Measurements from ENCODE around the gene ABHD12. TPM values are rescaled to one million over a fixed set of nuclear protein-coding genes. Genes with fewer than 3 reads are reported as not detected.

ABHD12 gene
- total RNA-seq, 1 donor from 2014 or later: 32.9 TPM

DNA sequence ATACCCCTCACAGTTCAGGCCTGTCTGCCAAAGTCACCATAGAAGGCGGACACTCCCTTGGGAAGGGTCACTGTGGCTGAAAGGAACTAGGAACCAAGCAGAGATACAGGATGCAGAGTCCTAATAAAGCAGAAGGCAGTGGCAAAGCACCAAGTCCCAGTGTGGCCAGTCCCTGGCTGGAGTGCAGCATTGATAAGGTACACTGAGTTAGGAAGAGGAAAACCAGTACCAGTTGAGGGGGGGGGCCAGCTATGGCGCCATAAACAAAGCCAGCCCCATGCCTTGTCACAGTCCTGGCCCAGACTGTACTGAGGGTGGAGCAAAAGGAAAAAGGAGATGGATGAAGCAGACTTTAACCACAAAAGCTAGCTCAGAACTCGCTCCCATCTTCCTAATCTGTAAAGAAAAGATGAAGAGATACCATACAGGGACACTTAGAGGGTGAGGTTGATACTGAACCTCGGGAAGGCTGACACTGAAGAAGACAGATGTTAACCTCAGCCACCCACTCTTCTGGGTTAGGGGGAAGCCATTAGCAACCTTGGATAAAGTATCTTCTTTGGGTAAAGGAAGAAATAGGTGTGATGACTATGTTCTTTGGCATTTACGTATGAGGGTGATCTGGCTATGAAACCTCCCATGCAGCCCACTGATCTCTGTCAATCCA, 7.8 kb downstream of the ABHD12 start:
- intact Hi-C loops (cut with micrococcal nuclease): loop anchor here (5.0 kb wide), 1 partner anchor 49 kb away; no protein-coding TSS in a partner anchor

DNA sequence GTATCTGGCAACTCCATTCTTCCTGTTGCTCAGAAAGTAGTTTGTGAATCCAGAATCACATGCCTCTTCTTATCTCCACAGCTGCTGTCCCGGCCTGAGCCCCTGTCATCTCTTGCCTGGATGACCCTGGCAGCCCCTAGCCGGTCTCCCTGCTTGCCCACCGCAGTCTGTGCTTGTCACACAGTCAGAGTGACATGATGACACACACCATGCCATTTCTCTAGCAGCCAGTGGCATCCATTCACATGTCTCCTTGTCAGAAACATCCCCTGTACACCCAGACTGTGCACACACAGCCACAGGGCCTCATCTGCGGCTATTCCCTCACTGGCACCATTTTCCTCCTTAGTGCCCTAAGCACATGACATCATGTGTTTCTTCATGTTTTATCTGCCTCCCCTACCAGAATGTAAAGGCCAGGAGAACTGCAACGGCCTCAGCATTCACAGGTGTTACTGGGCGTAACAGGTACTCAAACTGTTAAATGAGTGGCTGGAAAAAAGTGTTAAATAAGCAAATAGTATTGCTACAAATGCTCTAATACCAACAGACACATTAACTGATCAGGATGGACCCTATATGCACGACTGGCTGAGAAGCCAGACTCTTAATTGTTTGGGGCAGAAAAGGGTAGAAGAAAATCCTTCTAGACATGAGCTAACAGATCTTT, 9.6 kb downstream of the ABHD12 start:
- intact Hi-C loops (cut with micrococcal nuclease): loop anchor here (5.0 kb wide), 1 partner anchor 51 kb away; no protein-coding TSS in a partner anchor

DNA sequence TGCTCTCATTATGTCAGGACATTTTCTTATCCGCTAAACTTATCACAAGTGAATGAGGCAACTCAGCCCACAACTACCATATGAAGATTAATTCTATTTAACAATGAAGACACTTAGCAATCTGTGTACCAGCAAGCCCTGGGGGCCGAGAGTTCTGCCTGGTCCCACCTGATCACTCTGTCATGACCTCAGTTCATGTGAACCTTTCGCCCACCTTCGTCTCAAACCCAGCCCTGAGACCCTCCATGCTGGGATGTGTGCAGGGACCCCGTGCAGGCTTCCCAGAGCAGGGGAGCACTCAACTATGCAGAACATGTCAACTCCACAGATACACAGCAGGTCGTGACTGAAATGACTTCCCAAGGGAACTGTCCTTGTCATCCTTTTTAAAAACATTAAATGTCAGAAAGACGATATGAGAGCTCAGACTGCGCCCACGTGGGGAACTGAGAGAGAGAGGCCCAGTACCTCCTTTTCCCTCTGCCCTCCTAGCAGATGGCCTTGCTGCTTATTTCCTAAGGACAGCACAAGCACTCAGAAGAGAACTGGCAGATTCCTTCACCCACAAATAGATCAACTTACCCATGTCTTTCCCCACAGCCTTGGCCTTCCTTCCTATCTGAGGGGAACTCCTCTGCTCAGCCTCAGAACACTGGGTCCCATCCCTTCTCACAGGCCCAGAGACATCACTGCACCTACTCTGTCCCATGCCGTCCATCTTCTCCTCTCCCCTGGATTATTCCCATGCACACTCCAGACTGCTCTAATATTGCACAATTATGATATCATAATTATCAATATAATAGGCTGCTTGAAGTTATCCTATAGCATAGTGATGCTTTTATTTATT, 11.5 kb downstream of the ABHD12 start:
- intact Hi-C loops (cut with micrococcal nuclease): no loop called here

DNA sequence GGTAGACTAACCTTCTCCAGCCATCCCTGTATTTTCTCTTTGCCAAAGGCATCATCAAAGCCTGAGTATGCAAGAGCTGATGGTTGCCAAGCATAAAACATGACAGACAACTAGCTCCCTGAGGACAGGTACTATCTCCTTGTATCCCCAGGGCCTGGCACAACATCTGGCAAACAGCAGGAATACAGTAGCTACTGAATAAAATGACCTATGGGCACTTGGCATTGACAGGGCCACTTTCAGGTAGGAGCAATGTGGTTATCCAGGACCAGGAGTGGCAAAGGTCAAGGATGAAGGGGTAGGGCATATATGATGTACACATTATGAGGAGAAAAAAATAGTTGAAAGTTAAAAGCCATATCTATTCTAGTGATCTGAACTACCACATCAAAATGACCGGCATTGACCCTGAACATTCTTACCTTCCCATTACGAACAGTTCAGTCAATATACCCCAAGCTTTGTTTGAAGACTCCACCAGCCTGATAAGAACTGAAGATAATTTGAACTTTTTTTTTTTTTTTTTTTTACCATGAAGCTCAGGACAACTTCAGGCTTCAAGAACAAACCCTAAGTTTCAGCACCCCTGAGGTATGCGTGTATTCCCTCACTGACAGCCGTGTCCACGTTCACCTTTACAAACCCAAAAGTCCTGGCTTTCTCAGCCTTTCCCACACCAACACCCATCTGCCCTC, 12.3 kb downstream of the ABHD12 start:
- intact Hi-C loops (cut with micrococcal nuclease): no loop called here

DNA sequence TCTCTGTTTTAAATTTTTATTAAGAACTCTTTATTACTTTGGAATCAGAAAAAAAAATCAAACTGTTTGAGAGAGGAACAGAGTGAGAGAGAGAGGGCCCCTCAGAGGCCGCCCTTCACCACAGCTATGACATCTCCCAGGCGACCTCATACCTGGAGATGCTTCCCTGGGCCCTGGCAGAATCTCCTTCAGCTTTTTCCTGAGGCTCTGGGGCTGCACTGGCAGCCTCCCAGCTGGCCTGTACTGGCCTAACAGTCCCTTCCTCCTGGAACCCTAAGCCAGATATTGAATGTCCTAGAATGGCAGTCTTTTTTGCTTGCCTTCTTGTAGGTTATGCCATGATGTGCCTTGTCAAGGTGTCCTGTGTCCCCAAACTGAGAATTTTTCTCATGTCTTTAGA, 13.7 kb downstream of the ABHD12 start:
- intact Hi-C loops (cut with micrococcal nuclease): no loop called here

DNA sequence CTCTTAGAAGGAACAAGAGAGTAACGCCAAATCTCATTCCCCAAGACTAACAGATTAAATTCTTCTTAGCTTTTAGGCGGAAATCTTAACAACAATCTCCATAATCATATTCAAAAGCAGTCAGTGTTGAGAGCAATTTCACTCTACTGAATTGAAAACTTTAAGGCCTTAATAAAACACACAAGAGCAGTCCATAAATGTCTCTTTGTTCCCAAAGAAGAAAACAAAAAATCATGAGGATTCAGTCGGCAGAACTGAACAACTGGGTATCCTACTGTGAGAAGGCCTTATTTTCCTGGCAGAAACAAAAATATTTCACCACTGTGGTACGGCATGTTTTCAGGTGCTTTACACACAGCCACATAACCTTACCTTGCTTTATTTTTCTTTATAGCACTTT, 14.4 kb downstream of the ABHD12 start:
- intact Hi-C loops (cut with micrococcal nuclease): no loop called here

DNA sequence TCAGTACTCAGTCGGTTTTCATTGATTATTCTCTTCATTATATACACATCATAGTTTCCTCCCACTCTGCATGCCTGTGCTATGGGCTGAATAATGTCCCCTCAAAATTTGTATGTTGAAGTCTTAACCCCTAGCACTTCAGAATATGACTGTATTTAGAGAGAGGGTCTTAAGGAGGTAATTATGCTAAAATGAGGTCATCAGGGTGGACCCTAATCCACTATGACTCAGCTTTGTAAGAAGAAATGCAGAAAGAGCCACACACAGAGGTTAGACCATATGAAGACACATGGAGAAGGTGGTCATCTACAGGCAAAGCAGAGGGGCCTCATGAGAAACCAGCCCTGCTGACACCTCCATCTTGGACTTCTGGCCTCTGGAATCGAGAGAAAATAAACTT, 15.8 kb downstream of the ABHD12 start:
- intact Hi-C loops (cut with micrococcal nuclease): no loop called here

DNA sequence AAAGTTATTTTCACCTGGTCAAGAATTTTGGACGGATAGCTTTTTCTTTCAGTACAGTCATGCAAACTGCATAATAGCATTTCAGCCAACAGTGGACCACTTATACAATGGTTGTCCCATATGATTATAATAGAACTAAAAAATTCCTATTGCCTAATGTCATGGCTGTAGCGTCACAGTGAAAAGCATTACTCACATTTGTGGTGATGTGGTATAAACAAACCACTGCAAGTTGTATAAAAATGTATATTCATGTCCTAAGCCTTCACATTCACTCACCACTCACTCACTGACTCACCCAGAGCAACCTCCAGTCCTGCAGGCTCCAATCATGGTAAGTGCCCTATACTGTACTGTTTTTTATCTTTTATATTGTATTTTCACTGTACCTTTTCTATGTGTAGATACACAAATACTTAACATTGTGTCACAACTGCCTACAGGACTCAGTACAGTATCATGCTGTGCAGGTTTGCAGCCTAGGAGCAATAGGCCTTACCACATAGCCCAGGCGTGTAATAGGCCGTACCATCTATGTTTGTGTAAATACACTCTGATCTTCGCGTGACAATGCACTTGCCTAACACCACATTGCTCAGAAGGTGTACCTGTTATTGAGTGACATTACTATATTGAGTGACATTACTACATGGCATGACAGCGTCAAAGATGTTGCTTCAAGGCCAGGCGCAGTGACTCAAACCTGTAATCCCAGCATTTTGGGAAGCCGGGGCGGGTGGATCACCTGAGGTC, 17.9 kb downstream of the ABHD12 start:
- intact Hi-C loops (cut with micrococcal nuclease): no loop called here

DNA sequence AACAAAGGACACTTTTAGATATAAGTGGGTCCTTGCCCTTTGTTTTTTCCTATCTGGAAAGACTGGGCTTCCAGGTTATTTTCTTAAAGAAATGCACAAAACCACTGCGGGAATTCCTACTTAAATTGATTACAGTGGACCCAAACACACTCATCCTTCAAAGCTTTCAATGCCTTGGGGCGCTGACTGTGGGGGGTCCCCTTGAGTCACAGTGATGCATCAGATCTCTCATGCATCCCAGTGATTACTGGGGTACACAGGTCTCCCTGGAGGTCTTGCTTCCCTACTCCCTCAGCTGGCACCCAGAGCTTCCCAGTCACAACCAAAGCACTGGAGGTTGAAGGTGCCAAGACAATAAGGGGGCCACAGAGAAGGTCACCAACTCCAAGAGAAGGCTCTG, 20.7 kb downstream of the ABHD12 start:
- intact Hi-C loops (cut with micrococcal nuclease): no loop called here

DNA sequence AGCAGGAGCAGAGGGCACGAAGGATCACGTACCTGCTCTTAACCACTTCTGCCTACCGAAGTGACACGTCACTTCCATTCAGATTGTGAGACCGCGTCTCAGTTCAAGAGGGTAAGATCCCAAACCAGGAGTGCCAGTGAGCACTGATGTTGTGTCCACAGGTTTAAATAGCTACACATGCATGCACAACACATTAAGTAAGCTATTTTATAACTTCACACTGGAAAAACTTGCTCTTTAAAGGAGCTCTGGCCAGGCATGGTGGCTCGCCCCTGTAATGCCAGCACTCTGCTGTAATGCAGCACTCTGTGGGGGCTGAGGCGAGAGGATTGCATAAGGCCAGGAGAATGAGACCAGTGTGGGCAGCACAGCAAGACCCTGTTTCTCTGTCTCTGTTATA, 21.1 kb downstream of the ABHD12 start:
- intact Hi-C loops (cut with micrococcal nuclease): no loop called here

DNA sequence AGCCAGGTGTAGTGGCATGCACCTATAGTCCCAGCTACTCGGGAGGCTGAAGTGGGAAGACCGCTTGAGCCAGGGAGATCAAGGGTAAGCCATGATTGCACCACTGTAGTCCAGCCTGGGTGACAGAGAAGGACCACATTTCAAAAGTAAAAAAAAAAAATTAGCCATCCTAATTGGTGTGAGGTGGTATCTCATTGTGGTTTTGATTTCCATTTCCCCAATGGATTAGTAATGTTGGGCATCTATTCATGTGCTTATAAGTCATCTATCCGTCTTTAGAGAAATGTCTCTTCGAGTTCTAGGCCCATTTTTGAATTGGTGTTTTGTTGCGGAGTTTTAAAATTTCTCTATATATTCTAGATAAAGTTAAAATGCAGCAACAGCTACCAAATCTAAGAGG, 21.7 kb downstream of the ABHD12 start:
- intact Hi-C loops (cut with micrococcal nuclease): no loop called here

DNA sequence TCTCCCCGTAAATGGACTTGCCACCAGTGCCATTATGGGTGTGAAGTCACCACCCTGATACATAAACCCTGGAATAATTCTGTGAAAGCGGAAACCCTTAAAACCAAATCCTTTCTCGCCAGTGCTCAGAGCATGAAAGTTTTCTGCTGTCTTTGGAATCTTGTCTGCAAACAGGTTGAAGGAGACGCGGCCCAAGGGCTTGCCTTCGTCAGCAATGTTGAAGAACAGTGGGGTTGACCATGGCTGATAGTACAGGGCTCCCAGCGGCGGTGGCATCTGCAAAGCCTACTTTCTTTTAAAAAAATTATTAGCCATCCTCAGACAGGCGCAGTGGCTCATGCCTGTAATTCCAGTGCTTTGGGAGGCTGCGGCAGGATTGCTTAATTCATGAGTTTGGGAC, 22.1 kb downstream of the ABHD12 start:
- intact Hi-C loops (cut with micrococcal nuclease): no loop called here

DNA sequence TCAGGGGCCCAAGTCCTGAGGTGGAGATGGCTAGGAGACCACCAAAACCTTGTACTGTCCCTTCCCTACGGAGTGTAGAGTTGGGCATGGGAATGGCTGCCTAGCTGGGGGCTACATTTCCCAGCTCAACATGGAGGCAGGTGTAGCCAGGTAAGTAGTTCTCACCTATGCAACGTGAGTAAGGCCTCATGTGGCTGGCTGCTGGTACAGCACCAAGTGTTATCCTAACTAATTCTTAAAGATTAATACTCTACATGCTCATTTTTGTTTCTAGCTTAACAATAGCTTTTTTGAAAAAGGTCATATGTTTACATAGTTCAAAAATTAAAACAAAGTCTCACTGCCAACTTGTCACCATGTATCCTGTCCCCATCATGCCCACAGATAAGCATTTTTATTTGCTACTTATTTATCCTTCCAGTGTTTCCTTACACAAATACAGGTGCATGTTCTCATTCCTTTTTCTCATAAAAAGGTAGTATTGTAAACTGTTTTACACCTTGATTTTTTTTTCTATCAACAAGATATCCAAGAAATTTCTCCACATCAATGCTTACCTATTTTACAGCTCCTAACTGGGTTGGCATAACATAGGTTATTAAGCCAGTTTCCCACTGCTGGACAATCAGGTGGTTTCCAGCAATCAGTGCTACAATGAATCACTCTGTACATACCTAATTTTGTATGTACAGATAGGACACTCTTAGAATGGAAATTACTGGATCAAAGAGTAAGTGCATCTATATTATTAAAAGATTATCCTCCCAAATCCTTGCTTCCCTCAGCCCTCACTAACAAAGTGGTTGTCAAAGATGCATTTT, 25.5 kb downstream of the ABHD12 start:
- intact Hi-C loops (cut with micrococcal nuclease): no loop called here

DNA sequence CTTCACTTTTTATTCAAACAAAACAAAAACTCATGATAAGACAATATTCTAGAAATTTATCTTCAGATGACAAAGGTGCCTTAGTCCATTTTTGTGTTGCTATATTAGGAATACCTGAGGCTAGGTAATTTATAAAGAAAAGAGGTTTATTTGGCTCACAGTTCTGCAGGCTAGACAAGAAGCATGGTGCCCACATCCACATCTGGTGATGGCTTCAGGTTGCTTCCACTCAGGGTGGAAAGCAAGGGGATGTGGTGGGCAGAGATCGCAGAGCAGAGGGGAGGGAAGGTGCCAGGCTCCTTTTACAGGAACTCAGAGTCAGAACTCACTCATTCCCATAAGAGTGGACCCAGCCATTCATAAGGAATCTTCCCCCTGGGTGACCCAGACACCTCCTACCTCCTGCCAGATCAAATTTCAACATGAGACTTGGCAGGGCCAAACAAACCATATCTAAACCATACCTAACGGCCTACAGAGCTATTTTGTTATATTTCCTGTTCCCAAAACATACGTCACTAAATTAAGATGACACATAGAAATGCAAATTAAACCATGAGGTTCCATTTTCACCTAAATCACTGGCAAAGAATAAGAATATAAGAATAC, 26.4 kb downstream of the ABHD12 start:
- intact Hi-C loops (cut with micrococcal nuclease): no loop called here

DNA sequence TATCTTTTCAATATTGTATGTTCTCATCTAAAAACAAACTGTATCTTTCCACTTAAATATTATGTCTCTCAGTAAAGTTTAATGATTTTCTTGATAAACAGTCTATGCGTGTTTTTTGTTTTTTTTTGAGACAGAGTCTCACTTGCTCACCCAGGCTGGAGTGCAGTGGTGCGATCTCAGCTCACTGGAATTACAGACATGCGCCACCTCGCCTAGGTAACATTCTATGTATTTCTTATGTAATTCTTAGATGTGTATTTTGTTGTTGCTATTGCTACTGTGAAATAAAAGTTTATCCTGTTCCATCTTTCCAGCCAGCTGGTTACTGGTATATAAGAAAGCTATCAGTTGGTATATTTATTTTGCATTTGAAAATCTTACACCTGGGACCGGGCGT, 29.4 kb downstream of the ABHD12 start:
- intact Hi-C loops (cut with micrococcal nuclease): no loop called here

DNA sequence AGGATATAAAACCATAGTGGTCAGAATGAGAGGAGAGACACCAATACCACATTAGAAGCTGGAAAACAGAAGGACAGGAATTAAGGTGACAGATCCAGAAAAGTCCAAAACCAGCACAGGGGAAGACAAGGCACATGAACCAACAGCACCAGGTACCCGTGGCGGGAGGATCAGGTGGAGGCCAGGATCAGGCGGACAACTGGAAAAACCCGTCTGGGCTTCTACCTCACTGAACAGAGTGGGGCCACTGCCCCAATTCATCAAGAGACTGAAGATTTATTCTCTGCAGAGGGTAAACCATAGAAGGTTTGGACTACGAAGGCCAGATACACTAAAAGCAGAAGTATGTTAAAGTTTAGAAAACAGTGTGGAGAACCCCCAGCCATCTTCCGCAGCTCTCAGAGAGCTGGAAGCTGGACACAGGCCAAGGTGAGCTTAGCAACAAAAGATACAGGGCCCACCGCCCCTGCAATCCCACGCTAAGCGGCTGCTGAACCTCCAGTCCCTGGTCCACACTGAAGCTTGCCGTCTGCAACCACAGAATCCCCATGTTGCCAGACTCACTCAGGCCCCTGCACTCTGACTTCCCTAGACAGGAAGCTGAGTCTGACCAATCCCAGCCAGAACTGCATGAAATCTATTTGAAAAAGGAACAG, 29.9 kb downstream of the ABHD12 start:
- intact Hi-C loops (cut with micrococcal nuclease): no loop called here

DNA sequence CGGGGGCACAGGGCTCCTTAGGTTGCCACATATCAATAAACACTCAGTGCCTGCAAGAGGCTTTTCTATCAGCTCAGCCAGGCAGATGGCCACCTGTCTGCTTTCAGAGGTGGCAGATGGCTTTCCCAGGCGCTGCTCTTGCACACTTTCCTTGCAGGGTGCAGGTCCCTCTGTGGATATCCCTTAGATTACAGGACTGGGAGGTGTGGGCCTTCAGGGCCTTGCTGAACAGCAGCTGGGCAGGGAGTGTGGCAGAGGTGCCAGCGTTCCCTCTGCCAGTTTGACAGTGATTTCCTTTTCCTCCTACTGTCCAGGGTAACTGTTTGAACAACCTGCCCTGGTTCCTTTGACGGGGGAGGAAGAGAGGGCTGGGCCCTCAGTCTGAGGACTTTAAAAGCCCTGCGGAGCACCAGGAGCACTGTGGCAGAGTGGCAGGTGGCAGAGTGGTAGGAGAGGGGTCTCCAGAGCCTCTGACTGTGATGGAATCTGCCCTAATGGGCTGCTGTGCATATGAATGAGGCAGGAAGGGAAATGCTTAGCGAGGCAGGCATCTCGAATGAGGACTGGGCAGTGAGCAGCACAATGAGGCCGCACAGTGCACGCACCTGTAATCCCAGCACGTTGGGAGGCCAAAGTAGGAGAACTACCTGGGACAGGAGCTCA, 34.2 kb downstream of the ABHD12 start:
- intact Hi-C loops (cut with micrococcal nuclease): no loop called here

DNA sequence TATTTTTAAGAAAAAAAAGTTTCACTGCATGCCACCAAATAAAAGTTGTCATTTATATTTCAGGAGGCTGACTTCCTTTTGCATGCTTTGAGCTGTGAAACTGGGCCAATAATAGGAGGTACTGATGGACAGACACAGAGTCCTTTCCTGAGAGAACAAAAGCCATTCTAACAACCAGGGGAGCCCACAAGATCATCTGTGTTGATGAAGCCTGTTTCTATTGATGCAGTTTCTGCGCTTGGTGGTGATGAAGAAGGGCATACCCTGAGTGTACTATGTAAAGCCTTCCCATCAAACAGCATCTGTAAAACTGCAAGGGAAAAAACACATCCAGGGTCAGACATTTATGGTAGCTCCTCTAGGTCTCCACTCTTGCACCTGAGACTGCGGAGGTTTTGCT, 34.8 kb downstream of the ABHD12 start:
- intact Hi-C loops (cut with micrococcal nuclease): no loop called here
